Astrocyte (in vitro differentiated cells and primary cell): ENCODE data around the gene DNAJC4.

Experiments
- EZH2 ChIP-seq: IDR thresholded peaks from 2 replicates; pipeline ENCODE4 v1.6.1; 2012; ENCODE audit warnings: mild to moderate bottlenecking, low read length, inconsistent platforms; ENCODE audit not compliant: insufficient read depth
- TF ChIP-seq, protein P1 (sequence below): IDR thresholded peaks from 2 replicates; pipeline ENCODE4 v1.5.1; 2011; ENCODE audit warnings: low read depth, mild to moderate bottlenecking, inconsistent platforms, low read length, moderate library complexity; ENCODE audit not compliant: insufficient read depth

DNA sequence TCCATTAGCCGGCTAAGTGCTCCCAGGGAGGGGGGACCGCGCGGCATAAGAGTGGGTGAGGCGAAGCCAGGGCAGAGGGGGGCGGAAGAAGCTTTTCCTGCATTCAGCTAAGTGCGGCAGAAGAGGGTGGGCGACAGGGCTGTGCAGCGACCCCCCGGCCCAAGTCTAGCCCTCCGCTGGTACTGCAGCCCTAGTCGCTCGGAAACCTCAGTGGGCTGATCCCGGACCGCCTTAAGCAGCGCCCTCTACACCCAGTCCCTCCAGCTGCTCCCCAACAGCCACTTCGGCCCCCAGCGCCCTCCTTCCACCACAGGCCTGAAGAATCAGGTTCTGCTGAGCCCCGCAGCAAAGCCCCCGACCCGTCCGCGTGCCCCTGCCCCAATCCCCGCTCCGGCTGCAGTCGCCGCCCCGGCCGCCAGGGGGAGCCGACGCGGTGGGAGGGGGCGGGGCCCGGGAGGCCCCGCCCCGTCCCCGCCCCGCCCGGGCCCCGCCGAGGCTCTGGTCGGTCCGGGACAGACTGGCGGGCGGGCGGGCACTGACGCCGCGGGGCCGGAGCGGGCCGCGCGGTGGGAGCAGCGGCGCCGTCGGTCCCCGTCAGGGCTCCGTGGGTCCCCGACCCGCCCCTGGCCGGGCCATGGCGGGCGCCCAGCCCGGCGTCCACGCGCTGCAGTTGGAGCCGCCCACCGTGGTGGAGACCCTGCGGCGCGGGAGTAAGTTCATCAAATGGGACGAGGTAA is 20.8 kb downstream of the DNAJC4 start, which contains the start of gene PLCB3:
- TF ChIP-seq, protein P1, sequence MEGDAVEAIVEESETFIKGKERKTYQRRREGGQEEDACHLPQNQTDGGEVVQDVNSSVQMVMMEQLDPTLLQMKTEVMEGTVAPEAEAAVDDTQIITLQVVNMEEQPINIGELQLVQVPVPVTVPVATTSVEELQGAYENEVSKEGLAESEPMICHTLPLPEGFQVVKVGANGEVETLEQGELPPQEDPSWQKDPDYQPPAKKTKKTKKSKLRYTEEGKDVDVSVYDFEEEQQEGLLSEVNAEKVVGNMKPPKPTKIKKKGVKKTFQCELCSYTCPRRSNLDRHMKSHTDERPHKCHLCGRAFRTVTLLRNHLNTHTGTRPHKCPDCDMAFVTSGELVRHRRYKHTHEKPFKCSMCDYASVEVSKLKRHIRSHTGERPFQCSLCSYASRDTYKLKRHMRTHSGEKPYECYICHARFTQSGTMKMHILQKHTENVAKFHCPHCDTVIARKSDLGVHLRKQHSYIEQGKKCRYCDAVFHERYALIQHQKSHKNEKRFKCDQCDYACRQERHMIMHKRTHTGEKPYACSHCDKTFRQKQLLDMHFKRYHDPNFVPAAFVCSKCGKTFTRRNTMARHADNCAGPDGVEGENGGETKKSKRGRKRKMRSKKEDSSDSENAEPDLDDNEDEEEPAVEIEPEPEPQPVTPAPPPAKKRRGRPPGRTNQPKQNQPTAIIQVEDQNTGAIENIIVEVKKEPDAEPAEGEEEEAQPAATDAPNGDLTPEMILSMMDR = peak; percentile 27
- TF ChIP-seq EZH2 = no peak
